ENCODE results near the gene KRT1. TPM values are rescaled to one million over a fixed set of nuclear protein-coding genes. Genes with fewer than 3 reads are reported as not detected.
"Not testable (repeated sequence)": the region's sequence is repeated elsewhere in the genome, so short reads cannot be mapped to it uniquely, and the experiment has no call there.

KRT1 gene
- polyA plus RNA-seq, 1 donor = 0.51 TPM

DNA sequence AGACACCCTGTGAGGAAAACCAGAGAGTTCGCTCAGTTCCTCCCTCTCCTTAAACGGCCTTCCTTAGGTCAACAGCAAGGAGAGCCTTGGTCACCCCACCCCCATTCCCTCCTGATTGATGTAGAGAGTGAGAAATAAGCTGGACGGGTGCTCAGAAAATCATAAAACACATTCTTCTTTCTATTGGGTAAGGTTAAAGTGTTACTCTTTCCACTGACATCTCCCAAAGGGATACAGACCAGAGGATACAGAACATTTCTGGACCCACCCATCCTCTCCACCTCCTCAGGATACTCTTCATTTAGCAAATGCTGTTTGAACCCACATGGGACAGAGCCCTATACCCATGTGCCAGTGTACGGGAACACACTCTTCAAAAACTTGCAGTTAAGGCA lies 34.7 kb upstream of the KRT1 start:
- H3K4me1 ChIP-seq (ENCODE audit: control insufficient read depth, insufficient read depth, low read length) = peaks cover 4% of the 10 kb centered on the region
- peaks cover 3% of the 10 kb centered on the region for H3K9me3 ChIP-seq (ENCODE audit: control insufficient read depth, low read depth, low read length)
- H3K27me3 ChIP-seq (ENCODE audit: control insufficient read depth, insufficient read depth, low read length) = peaks cover 47% of the 10 kb centered on the region
- WGBS (ENCODE audit: insufficient coverage, low lambda C conversion rate) = no CpG with 5 or more reads among the region's 4 CpGs
- H3K27ac ChIP-seq (ENCODE audit: low read length) = no peak overlapping the region
- H3K4me3 ChIP-seq (ENCODE audit: low read length) = no peak overlapping the region
- no peak for DNase-seq
- no peaks in the 10 kb centered on the region for H3K36me3 ChIP-seq (ENCODE audit: control insufficient read depth, insufficient read depth, low read length)

DNA sequence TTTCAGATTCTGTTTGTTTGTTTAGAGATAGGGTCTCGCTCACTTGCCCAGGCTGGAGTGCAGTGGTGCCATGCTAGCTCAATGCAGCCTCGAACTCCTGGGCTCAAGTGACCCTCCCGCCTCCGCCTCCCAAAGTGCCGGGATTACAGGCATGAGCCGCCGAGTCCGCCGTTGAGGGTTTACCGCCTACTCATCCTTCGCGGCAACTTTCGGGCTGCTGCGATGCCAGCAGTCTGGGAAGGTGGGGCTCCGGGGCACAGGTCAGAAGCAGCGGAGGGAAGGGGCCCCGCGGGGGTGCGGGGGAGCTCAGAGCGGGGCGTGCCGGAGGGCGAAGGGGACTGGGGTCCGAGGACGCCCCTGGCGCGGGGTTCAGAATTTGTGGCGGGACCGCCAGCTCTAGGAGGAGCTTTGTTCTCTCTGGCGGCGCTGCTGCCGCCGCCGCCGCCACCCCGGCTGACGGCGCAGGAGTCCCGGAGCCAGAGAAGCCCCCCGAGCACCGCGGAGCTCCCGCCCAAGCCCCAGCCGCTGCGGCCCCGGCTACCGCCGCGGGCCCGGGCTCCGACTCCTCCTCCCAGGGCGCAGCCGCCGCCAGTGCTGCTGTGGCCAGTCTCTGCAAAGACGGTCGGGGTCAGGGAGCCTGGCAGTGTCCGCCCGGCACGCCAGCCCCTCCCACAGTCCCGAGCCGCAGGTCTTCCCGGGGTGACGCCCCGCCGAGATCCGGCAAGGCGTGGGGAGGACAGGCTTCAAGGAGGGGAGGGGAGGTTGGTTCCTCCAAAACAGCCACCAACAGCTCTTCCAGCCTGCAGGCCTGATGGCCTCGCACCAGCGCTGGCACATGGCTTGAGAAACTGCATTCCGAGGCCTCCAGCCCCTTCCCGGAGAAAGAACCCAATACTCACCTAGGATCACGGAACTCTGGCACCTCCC lies 34.0 kb upstream of the KRT1 start:
- peak in 1 of 2 donors; percentile 33 for DNase-seq
- Histone ChIP-seq H3K4me1 (ENCODE audit: control insufficient read depth, insufficient read depth, low read length) (peaks cover 4% of the 10 kb centered on the region), H3K4me3 (ENCODE audit: low read length) (no peak overlapping the region), H3K36me3 (ENCODE audit: control insufficient read depth, insufficient read depth, low read length) (no peaks in the 10 kb centered on the region), H3K9me3 (ENCODE audit: control insufficient read depth, low read depth, low read length) (peaks cover 3% of the 10 kb centered on the region), H3K27ac (ENCODE audit: low read length) (no peak overlapping the region), H3K27me3 (ENCODE audit: control insufficient read depth, insufficient read depth, low read length) (peaks cover 47% of the 10 kb centered on the region)
- no CpG with 5 or more reads among the region's 72 CpGs for WGBS (ENCODE audit: insufficient coverage, low lambda C conversion rate)

DNA sequence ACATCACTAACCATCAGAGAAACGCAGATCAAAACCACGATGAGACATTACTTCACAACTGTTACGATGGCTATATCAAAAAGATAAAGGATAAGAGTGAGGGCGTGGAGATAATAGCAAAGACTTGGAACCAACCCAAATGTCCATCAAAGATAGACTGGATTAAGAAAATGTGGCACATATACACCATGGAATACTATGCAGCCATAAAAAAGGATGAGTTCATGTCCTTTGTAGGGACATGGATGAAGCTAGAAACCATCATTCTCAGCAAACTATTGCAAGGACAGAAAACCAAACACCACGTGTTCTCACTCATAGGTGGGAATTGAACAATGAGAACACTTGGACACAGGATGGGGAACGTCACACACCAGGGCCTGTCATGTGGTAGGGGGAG lies 31.9 kb upstream of the KRT1 start:
- not testable (repeated sequence) for DNase-seq; H3K4me3 ChIP-seq (ENCODE audit: low read length); H3K36me3 ChIP-seq (ENCODE audit: control insufficient read depth, insufficient read depth, low read length); H3K27ac ChIP-seq (ENCODE audit: low read length); H3K9me3 ChIP-seq (ENCODE audit: control insufficient read depth, low read depth, low read length); H3K4me1 ChIP-seq (ENCODE audit: control insufficient read depth, insufficient read depth, low read length)
- no CpG with 5 or more reads among the region's 6 CpGs for WGBS (ENCODE audit: insufficient coverage, low lambda C conversion rate)
- peaks cover 44% of the 10 kb centered on the region for H3K27me3 ChIP-seq (ENCODE audit: control insufficient read depth, insufficient read depth, low read length)

DNA sequence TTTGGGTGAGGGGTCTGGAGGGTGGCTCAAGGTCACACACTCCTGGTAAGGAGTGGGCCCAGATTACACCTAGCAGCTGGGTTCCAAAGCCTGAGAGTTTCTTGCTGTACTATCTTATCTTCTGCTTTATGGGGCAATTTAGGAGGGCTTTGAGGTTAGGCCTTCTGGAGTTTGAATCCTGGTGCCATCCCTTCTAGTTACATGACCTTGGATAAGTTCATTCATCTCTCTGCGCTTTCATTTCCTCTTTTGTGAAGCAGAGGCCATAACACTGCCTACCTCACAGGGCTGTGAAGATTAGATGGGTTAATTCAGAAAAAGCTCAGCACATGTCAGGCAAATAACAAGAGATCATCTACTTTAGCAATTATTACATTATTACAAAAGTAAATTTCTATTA lies 30.5 kb upstream of the KRT1 start:
- Histone ChIP-seq H3K4me3 (ENCODE audit: low read length) (no peak overlapping the region), H3K36me3 (ENCODE audit: control insufficient read depth, insufficient read depth, low read length) (no peaks in the 10 kb centered on the region), H3K27me3 (ENCODE audit: control insufficient read depth, insufficient read depth, low read length) (peaks cover 32% of the 10 kb centered on the region), H3K4me1 (ENCODE audit: control insufficient read depth, insufficient read depth, low read length) (peaks cover 4% of the 10 kb centered on the region), H3K9me3 (ENCODE audit: control insufficient read depth, low read depth, low read length) (peaks cover 3% of the 10 kb centered on the region), H3K27ac (ENCODE audit: low read length) (no peak overlapping the region)
- DNase-seq = peak; percentile 17 to 77
- no CpG with 5 or more reads among the region's 1 CpG for WGBS (ENCODE audit: insufficient coverage, low lambda C conversion rate)

- no peak for DNase-seq
- WGBS (ENCODE audit: insufficient coverage, low lambda C conversion rate) = no CpG with 5 or more reads among the region's 4 CpGs
- Histone ChIP-seq H3K9me3 (ENCODE audit: control insufficient read depth, low read depth, low read length) (no peaks in the 10 kb centered on the region), H3K27ac (ENCODE audit: low read length) (no peak overlapping the region), H3K4me3 (ENCODE audit: low read length) (no peak overlapping the region), H3K27me3 (ENCODE audit: control insufficient read depth, insufficient read depth, low read length) (peaks cover 7% of the 10 kb centered on the region), H3K4me1 (ENCODE audit: control insufficient read depth, insufficient read depth, low read length) (no peaks in the 10 kb centered on the region), H3K36me3 (ENCODE audit: control insufficient read depth, insufficient read depth, low read length) (no peaks in the 10 kb centered on the region)
Observed at GRCh38 chr12:52708010-52708409, 27.8 kb upstream of the KRT1 start.

DNA sequence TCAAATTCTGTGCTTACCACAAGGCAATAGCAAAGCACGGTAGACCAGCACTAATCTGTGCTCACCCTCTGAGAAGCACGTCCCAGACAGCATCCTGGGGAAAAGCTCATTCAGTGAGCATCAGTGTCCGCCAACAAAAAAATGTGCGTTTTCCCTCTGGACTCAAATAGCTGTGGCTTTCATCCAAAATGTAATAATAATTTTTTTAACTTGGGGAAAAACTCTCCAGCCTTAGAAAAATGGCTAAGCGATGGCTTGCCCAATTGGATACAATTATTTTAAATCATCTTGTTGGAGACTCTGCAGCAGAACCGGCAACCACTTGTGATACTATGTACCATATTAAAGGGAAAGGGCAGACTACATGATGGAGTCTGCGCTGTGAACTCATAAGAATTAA lies 24.3 kb upstream of the KRT1 start:
- DNase-seq = no peak
- H3K27me3 ChIP-seq (ENCODE audit: control insufficient read depth, insufficient read depth, low read length) = peaks cover 6% of the 10 kb centered on the region
- H3K9me3 ChIP-seq (ENCODE audit: control insufficient read depth, low read depth, low read length) = no peaks in the 10 kb centered on the region
- H3K27ac ChIP-seq (ENCODE audit: low read length) = no peak overlapping the region
- H3K4me3 ChIP-seq (ENCODE audit: low read length) = no peak overlapping the region
- H3K36me3 ChIP-seq (ENCODE audit: control insufficient read depth, insufficient read depth, low read length) = no peaks in the 10 kb centered on the region
- H3K4me1 ChIP-seq (ENCODE audit: control insufficient read depth, insufficient read depth, low read length) = no peaks in the 10 kb centered on the region
- 100% methylated on average over 2 of the region's 7 CpGs for WGBS (ENCODE audit: insufficient coverage, low lambda C conversion rate)

GRCh38 chr12:52703878-52704277 lies 23.7 kb upstream of the KRT1 start:
- WGBS (ENCODE audit: insufficient coverage, low lambda C conversion rate) = no CpG with 5 or more reads among the region's 1 CpG

DNA sequence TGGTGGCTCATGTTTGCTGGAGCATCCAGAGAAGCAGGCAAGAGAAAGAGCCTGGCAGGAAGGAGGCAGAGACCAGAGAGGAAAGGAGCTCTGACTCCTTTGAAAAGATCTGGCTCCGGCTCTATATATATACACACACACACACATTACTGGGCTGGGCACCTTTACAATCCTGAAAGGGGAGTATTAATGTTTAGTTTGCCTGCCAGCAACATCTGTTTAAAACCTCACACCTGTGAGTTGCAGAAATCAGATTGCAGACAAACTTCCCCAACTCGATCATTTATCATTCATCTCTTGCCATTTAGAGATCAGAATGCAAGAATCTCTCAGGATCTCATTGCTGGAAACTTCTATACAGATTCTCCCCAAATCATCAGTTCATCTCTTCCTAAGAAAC lies 23.2 kb upstream of the KRT1 start, which contains the start of gene KRT77:
Gene KRT77 (minus strand): TSS at position 101 of the 400 bp plus-strand sequence. CDS start 90 bp downstream, at position 11.
- H3K36me3 ChIP-seq (ENCODE audit: control insufficient read depth, insufficient read depth, low read length) = no peaks in the 10 kb centered on the region
- H3K27me3 ChIP-seq (ENCODE audit: control insufficient read depth, insufficient read depth, low read length) = peaks cover 4% of the 10 kb centered on the region
- no peaks in the 10 kb centered on the region for H3K4me1 ChIP-seq (ENCODE audit: control insufficient read depth, insufficient read depth, low read length)
- H3K27ac ChIP-seq (ENCODE audit: low read length) = no peak within 1 kb of the TSS
- H3K9me3 ChIP-seq (ENCODE audit: control insufficient read depth, low read depth, low read length) = no peaks in the 10 kb centered on the region
- H3K4me3 ChIP-seq (ENCODE audit: low read length) = no peak within 1 kb of the TSS
- no peak for DNase-seq
- no CpG with 5 or more reads among the region's 2 CpGs for WGBS (ENCODE audit: insufficient coverage, low lambda C conversion rate)

More at GRCh38 chr12:52703878-52704277, 23.7 kb upstream of the KRT1 start:
- H3K27ac ChIP-seq (ENCODE audit: low read length) = no peak overlapping the region
- H3K4me3 ChIP-seq (ENCODE audit: low read length) = no peak overlapping the region
- peaks cover 4% of the 10 kb centered on the region for H3K27me3 ChIP-seq (ENCODE audit: control insufficient read depth, insufficient read depth, low read length)
- H3K9me3 ChIP-seq (ENCODE audit: control insufficient read depth, low read depth, low read length) = no peaks in the 10 kb centered on the region
- H3K4me1 ChIP-seq (ENCODE audit: control insufficient read depth, insufficient read depth, low read length) = no peaks in the 10 kb centered on the region
- no peaks in the 10 kb centered on the region for H3K36me3 ChIP-seq (ENCODE audit: control insufficient read depth, insufficient read depth, low read length)
- no peak for DNase-seq

DNA sequence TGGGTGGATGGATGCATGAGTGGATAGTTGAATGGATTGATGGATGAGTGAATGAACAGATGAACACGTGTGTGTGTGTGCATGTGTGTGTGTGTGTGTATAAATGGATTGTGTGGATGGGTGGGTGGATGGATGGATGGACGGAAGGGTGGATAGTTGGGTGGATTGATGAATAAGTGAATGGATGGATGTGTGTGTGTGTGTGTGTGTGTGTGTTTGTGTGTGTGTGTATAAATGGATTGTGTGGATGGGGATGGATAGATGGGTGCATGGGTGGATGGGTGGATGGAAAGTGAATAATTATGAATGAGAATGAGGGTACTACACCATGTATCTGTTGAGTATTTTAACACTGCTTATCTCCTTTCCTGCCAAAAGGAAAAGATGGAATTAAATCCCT lies 22.1 kb upstream of the KRT1 start:
- Histone ChIP-seq H3K27me3 (ENCODE audit: control insufficient read depth, insufficient read depth, low read length) (peaks cover 4% of the 10 kb centered on the region), H3K36me3 (ENCODE audit: control insufficient read depth, insufficient read depth, low read length) (no peaks in the 10 kb centered on the region), H3K27ac (ENCODE audit: low read length) (no peak overlapping the region), H3K4me1 (ENCODE audit: control insufficient read depth, insufficient read depth, low read length) (no peaks in the 10 kb centered on the region), H3K9me3 (ENCODE audit: control insufficient read depth, low read depth, low read length) (no peaks in the 10 kb centered on the region), H3K4me3 (ENCODE audit: low read length) (no peak overlapping the region)
- DNase-seq = no peak
- 90% methylated on average over 2 of the region's 2 CpGs for WGBS (ENCODE audit: insufficient coverage, low lambda C conversion rate)

- Histone ChIP-seq H3K36me3 (ENCODE audit: control insufficient read depth, insufficient read depth, low read length) (no peaks in the 10 kb centered on the region), H3K27ac (ENCODE audit: low read length) (no peak overlapping the region), H3K4me1 (ENCODE audit: control insufficient read depth, insufficient read depth, low read length) (no peaks in the 10 kb centered on the region), H3K4me3 (ENCODE audit: low read length) (no peak overlapping the region), H3K27me3 (ENCODE audit: control insufficient read depth, insufficient read depth, low read length) (peaks cover 8% of the 10 kb centered on the region), H3K9me3 (ENCODE audit: control insufficient read depth, low read depth, low read length) (no peaks in the 10 kb centered on the region)
- no CpG with 5 or more reads among the region's 12 CpGs for WGBS (ENCODE audit: insufficient coverage, low lambda C conversion rate)
- no peak for DNase-seq
Observed at GRCh38 chr12:52701281-52701680, 21.1 kb upstream of the KRT1 start.

GRCh38 chr12:52699960-52700359 lies 19.8 kb upstream of the KRT1 start:
- no peak for DNase-seq
- no peaks in the 10 kb centered on the region for H3K9me3 ChIP-seq (ENCODE audit: control insufficient read depth, low read depth, low read length)
- no peaks in the 10 kb centered on the region for H3K4me1 ChIP-seq (ENCODE audit: control insufficient read depth, insufficient read depth, low read length)
- no peak overlapping the region for H3K27ac ChIP-seq (ENCODE audit: low read length)
- WGBS (ENCODE audit: insufficient coverage, low lambda C conversion rate) = no CpG with 5 or more reads among the region's 2 CpGs
- H3K36me3 ChIP-seq (ENCODE audit: control insufficient read depth, insufficient read depth, low read length) = no peaks in the 10 kb centered on the region
- H3K27me3 ChIP-seq (ENCODE audit: control insufficient read depth, insufficient read depth, low read length) = peaks cover 16% of the 10 kb centered on the region
- H3K4me3 ChIP-seq (ENCODE audit: low read length) = no peak overlapping the region
